Esophagus muscularis mucosa (tissue), 4 donors: ENCODE data around the gene EFCAB11. TPM values are rescaled to one million over a fixed set of nuclear protein-coding genes. Genes with fewer than 3 reads are reported as not detected.

Experiments used
- DNase-seq: peaks from one replicate; pipeline ENCODE4 v3.0.0-alpha.2; 2017; ENCODE audit errors: extremely low spot score
- H3K27ac ChIP-seq, 4 donors: fragments of 200-600 bp; sonication (generic); replicated peaks in 1 of 4; 1 replicate in 3 of 4; 2 replicates in 1 of 4; pipeline ENCODE4 v1.5.1; 2016 to 2019; ENCODE audit warnings: mild to moderate bottlenecking in 1 of 4
- H3K27me3 ChIP-seq, 4 donors: fragments of 200-600 bp; sonication (generic); one replicate each; pipeline versions ENCODE4 v1.5.1 to v1.6.0; 2016 to 2019
- H3K36me3 ChIP-seq, 4 donors: fragments of 200-600 bp; sonication (generic); one replicate each; pipeline ENCODE4 v1.5.1; 2016 to 2019
- H3K4me1 ChIP-seq, 4 donors: fragments of 200-600 bp; sonication (generic); one replicate each; pipeline ENCODE4 v1.5.1; 2016 to 2019
- H3K4me3 ChIP-seq, 4 donors: fragments of 200-600 bp; sonication (generic); 1 replicate in 2 of 4; 2 replicates in 2 of 4; pipeline ENCODE4 v1.5.1; 2016 to 2019; ENCODE audit warnings: mild to moderate bottlenecking in 4 of 4, moderate library complexity in 1 of 4
- H3K9me3 ChIP-seq, 4 donors: fragments of 200-600 bp; sonication (generic); 1 replicate in 3 of 4; 2 replicates in 1 of 4; pipeline ENCODE4 v1.5.1; 2016 to 2019
- EP300 ChIP-seq: sonication (generic); formaldehyde crosslinking; IDR thresholded peaks from one replicate; pipeline ENCODE4 v1.6.1; 2017; ENCODE audit warnings: antibody characterized with exemption
- POLR2A ChIP-seq: fragments of 450-650 bp; IDR thresholded peaks from one replicate; pipeline ENCODE4 v1.6.1; 2017; ENCODE audit warnings: antibody characterized with exemption, moderate library complexity, mild to moderate bottlenecking, low read depth
- POLR2AphosphoS5 ChIP-seq, 2 donors: sonication (generic); formaldehyde crosslinking; IDR thresholded peaks; one replicate each; pipeline ENCODE4 v1.6.1; 2017; ENCODE audit warnings: antibody characterized with exemption in 2 of 2
- WGBS: methylation state at CpG from one replicate; pipeline ENCODE4 v1.1.5; 2018; 5-methylcytosine and 5-hydroxymethylcytosine counted together
- intact Hi-C: fragments of 100-400 bp; cut with DNase I; formaldehyde crosslinking; loops from one replicate; pipeline ENCODE4 v1.15.1; 2023
- total RNA-seq, 4 donors: library from RNA; depleted of rRNA; stranded (reverse); fragments of >200 nt; gene quantifications; one replicate each; pipeline versions ENCODE4 v1.1.0 to v1.2.1, GENCODE V29; 2016
- TF ChIP-seq, protein P1 (sequence below), 3 experiments: fragments of 200-600 bp in 2 of 3; fragments of 450-650 bp in 1 of 3; sonication (generic) in 2 of 3; IDR thresholded peaks; one replicate each; pipeline ENCODE4 v1.5.1; 2017 to 2019; ENCODE audit warnings: antibody characterized with exemption in 3 of 3, mild to moderate bottlenecking in 2 of 3, moderate library complexity in 1 of 3

EFCAB11 gene
- total RNA-seq, 4 donors from 2014 or later, result 3.1 to 15.0 (median 6.1) TPM

DNA sequence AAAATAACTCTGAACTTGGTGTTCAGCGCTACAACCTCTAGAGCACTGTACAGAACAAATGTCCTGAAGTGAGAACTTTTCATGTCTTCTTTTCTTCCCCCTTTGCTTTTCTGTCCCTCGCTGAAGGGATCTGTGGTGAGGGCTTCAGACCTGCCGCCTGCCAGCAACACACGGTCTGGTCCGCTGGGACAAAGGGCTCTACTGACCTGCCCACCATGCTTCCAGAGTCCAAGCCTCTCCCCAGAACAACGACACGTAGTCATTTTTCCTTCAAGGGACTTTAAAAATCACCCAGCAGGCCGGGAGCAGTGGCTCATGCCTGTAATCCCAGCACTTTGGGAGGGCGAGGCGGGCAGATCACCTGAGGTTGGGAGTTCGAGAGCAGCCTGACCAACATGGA lies 140.4 kb downstream of the EFCAB11 start:
- TF ChIP-seq POLR2A (no peak), POLR2AphosphoS5 (IDR thresholded peaks at IDR 0.05) (no peak), EP300 (no peak)
- TF ChIP-seq, protein P1, sequence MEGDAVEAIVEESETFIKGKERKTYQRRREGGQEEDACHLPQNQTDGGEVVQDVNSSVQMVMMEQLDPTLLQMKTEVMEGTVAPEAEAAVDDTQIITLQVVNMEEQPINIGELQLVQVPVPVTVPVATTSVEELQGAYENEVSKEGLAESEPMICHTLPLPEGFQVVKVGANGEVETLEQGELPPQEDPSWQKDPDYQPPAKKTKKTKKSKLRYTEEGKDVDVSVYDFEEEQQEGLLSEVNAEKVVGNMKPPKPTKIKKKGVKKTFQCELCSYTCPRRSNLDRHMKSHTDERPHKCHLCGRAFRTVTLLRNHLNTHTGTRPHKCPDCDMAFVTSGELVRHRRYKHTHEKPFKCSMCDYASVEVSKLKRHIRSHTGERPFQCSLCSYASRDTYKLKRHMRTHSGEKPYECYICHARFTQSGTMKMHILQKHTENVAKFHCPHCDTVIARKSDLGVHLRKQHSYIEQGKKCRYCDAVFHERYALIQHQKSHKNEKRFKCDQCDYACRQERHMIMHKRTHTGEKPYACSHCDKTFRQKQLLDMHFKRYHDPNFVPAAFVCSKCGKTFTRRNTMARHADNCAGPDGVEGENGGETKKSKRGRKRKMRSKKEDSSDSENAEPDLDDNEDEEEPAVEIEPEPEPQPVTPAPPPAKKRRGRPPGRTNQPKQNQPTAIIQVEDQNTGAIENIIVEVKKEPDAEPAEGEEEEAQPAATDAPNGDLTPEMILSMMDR (IDR thresholded peaks at IDR 0.05), result no peak
- Histone ChIP-seq H3K36me3 (no peaks in the 10 kb centered on the region), H3K27me3 (no peaks in the 10 kb centered on the region), H3K27ac (peak overlapping the region; percentile 65 to 80 (median 72)), H3K4me1 (peaks cover 6 to 29% (median 18%) of the 10 kb centered on the region in 4 donors), H3K9me3 (no peaks in the 10 kb centered on the region), H3K4me3 (peak overlapping the region; percentile 4 to 31 (median 28))
- intact Hi-C loops, result loop anchor here (10.0 kb wide), 2 partner anchors 101 to 109 kb away; no protein-coding TSS in a partner anchor
- no peak for DNase-seq
- 77% methylated on average over 11 of the region's 11 CpGs for WGBS

DNA sequence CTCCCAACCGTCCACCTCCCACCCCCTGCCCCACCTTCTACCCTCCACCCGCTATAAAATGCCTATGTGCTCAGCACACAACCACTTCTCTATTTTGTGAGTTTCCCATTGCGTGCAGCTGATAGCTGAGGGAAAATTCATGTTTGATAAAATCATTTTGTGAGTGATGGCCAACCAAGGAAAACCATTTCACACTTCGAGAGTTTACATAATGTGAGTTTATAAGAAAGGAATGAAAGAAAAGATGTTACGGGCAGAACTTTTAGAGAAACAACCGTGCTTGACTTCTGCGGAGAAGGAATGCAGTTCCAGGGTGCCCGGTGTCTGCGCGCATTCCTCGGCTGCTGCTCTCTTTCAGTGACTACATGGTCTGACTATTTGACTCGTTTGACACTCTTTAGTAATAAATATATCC lies 140.9 kb downstream of the EFCAB11 start:
- no peaks in the 10 kb centered on the region for H3K27me3 ChIP-seq
- DNase-seq, result no peak
- H3K9me3 ChIP-seq, result no peaks in the 10 kb centered on the region
- H3K4me1 ChIP-seq, result peaks cover 6 to 27% (median 18%) of the 10 kb centered on the region in 4 donors
- no peaks in the 10 kb centered on the region for H3K36me3 ChIP-seq
- peak overlapping the region; percentile 4 to 31 (median 28) for H3K4me3 ChIP-seq
- TF ChIP-seq EP300 (no peak), POLR2AphosphoS5 (IDR thresholded peaks at IDR 0.05) (peak; percentile 6 to 50)
- TF ChIP-seq, protein P1 (IDR thresholded peaks at IDR 0.05), result no peak
- WGBS, result 42% methylated on average over 11 of the region's 12 CpGs
- peak overlapping the region; percentile 65 to 80 (median 72) for H3K27ac ChIP-seq
- intact Hi-C loops, result loop anchor here (10.0 kb wide), 2 partner anchors 101 to 109 kb away; no protein-coding TSS in a partner anchor

DNA sequence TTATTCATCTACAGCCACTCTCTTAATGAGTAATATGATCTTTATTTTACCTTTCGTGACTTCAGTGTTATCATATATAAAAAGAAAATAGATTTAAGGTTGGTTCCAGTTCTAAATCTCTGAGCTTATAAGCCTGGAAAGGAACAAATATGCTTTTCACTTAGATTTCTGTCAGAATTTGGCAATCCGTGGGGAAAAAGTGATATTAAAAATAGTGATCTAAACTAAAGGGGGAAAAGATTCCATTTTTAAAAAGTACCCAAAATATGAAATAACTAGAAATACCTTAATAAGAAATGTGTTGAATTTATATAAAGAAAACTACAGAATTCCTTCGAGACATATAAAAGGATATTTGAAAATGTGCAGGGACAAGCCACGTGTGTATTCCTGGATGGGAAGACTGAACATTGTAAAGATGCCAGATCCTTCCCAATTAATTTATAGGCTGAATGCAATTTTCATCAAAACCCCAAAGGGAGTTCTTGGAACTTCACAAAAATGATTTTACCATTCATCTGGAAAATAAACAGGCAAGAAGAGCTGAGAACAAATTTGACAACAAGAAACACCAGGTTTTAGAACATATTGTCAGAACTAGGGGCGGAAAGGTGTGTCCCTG lies 142.5 kb downstream of the EFCAB11 start:
- Histone ChIP-seq H3K27me3 (no peaks in the 10 kb centered on the region), H3K36me3 (no peaks in the 10 kb centered on the region), H3K27ac (no peak overlapping the region), H3K4me1 (peaks cover 0 to 12% (median 8%) of the 10 kb centered on the region in 4 donors), H3K4me3 (no peak overlapping the region), H3K9me3 (no peaks in the 10 kb centered on the region)
- no peak for DNase-seq
- no peak for TF ChIP-seq POLR2A
- intact Hi-C loops, result loop anchor here (10.0 kb wide), 2 partner anchors 103 to 107 kb away; no protein-coding TSS in a partner anchor
- 91% methylated on average over 5 of the region's 5 CpGs for WGBS

DNA sequence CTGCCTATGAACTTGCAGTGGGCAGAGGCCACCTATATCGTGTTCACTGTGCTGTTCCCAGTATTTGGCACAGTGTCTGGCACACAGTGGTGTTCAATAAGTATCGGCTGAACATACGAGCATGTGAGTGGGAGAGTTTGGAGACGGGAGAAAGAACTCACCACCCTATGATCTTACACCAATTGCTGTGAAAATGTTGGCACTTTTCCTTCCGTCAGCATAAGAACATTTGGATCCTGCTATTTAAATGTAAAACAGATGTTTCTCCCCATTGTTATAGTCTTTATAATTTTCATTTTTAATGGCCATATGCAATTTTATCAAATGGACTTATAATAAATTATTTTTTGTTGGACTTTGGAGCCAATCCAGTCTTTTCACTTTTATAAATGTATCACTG lies 144.4 kb downstream of the EFCAB11 start:
- intact Hi-C loops, result loop anchor here (10.0 kb wide), 2 partner anchors 105 kb away; no protein-coding TSS in a partner anchor
- H3K4me1 ChIP-seq, result peaks cover 0 to 12% (median 8%) of the 10 kb centered on the region in 4 donors
- no peak for TF ChIP-seq POLR2A
- TF ChIP-seq POLR2AphosphoS5 (IDR thresholded peaks at IDR 0.05), result no peak
- TF ChIP-seq EP300, result no peak
- TF ChIP-seq, protein P1 (IDR thresholded peaks at IDR 0.05), result no peak
- H3K36me3 ChIP-seq, result no peaks in the 10 kb centered on the region
- no peaks in the 10 kb centered on the region for H3K9me3 ChIP-seq
- H3K27me3 ChIP-seq, result no peaks in the 10 kb centered on the region
- 82% methylated on average over 5 of the region's 5 CpGs for WGBS
- no peak overlapping the region for H3K27ac ChIP-seq
- no peak overlapping the region for H3K4me3 ChIP-seq
- DNase-seq, result no peak

DNA sequence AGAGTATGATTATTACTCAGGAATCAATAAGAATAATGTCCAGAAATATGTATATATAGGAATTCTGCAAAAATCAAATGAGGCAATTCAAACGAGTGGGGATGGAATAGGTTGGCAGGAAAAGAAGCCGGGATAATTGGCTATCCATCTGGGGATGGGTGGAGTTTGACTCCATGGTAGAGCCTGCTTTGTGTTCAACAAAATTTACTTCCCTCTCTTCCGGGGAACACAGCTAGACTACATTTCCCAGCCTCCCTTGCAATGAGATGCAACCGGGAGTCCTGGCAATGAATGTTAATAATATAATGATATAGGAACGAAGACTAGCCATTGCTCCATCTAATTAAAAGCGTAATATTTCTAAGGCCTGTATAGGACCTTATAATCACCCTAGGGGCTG lies 146.6 kb downstream of the EFCAB11 start:
- Histone ChIP-seq H3K27ac (no peak overlapping the region), H3K27me3 (no peaks in the 10 kb centered on the region), H3K4me1 (no peaks in the 10 kb centered on the region), H3K9me3 (no peaks in the 10 kb centered on the region), H3K4me3 (no peak overlapping the region), H3K36me3 (no peaks in the 10 kb centered on the region)
- 83% methylated on average over 6 of the region's 6 CpGs for WGBS
- intact Hi-C loops, result no loop called here
- TF ChIP-seq, protein P1 (IDR thresholded peaks at IDR 0.05), result no peak
- TF ChIP-seq EP300, result no peak
- TF ChIP-seq POLR2AphosphoS5 (IDR thresholded peaks at IDR 0.05), result no peak
- TF ChIP-seq POLR2A, result no peak
- DNase-seq, result no peak
